Ovary (tissue), 3 donors: ENCODE results near the gene BIN2.

ENCODE experiments used
- EP300 ChIP-seq: sonication (generic); formaldehyde crosslinking; IDR thresholded peaks from one replicate; pipeline ENCODE4 v1.6.1; 2017; ENCODE audit warnings: antibody characterized with exemption
- TF ChIP-seq, protein P1 (sequence below), 3 donors: fragments of 450-650 bp in 2 of 3; fragments of 200-600 bp in 1 of 3; IDR thresholded peaks; one replicate each; pipeline versions ENCODE4 v1.5.1 to v1.8.0; 2016 to 2022; ENCODE audit warnings: antibody characterized with exemption in 3 of 3, mild to moderate bottlenecking in 1 of 3
- donor health status: DM: no; HTN: no; CAD: no.

DNA sequence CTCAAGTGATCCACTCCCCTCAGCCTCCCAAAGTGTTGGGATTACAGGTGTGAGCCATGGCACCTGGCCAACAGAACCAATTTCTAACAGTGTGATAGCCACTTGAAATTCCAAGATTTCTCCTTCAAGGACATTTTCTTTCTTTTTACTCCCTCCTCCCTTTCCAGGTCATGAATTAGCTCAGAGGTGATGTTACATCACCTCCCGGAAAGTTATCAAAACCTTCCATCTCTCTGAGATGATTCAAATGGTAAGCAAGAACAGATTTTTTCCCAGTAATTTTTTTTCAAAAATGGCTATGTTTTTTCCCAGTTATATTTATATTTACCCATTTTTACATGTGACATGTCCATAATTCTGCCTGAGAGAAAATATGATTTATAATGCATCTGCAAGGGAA, 38.1 kb downstream of the BIN2 start:
- TF ChIP-seq EP300: no peak
- TF ChIP-seq, protein P1, sequence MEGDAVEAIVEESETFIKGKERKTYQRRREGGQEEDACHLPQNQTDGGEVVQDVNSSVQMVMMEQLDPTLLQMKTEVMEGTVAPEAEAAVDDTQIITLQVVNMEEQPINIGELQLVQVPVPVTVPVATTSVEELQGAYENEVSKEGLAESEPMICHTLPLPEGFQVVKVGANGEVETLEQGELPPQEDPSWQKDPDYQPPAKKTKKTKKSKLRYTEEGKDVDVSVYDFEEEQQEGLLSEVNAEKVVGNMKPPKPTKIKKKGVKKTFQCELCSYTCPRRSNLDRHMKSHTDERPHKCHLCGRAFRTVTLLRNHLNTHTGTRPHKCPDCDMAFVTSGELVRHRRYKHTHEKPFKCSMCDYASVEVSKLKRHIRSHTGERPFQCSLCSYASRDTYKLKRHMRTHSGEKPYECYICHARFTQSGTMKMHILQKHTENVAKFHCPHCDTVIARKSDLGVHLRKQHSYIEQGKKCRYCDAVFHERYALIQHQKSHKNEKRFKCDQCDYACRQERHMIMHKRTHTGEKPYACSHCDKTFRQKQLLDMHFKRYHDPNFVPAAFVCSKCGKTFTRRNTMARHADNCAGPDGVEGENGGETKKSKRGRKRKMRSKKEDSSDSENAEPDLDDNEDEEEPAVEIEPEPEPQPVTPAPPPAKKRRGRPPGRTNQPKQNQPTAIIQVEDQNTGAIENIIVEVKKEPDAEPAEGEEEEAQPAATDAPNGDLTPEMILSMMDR (IDR thresholded peaks at IDR 0.05): no peak
